Endodermal cell (in vitro differentiated cells): ENCODE results near the gene PPP1R16B. TPM values are rescaled to one million over a fixed set of nuclear protein-coding genes. Genes with fewer than 3 reads are reported as not detected.

Experiments
- DNase-seq: peaks from one replicate; pipeline ENCODE4 v3.0.0-alpha.2; 2017
- H3K27ac ChIP-seq: 2 replicates; pipeline ENCODE4 v1.5.1; 2013; ENCODE audit warnings: mild to moderate bottlenecking, low read depth, low read length, moderate library complexity
- H3K27me3 ChIP-seq: 2 replicates; pipeline ENCODE4 v1.6.1; 2013; ENCODE audit warnings: mild to moderate bottlenecking, low read length, moderate library complexity; ENCODE audit not compliant: insufficient read depth, control insufficient read depth, poor library complexity, severe bottlenecking
- H3K36me3 ChIP-seq: 2 replicates; pipeline ENCODE4 v1.7.0; 2013; ENCODE audit warnings: mild to moderate bottlenecking, low read length, moderate library complexity; ENCODE audit not compliant: control insufficient read depth, insufficient read depth
- H3K4me1 ChIP-seq: one replicate; pipeline ENCODE4 v1.7.0; 2013; ENCODE audit warnings: low read length; ENCODE audit not compliant: control insufficient read depth, insufficient read depth
- H3K4me3 ChIP-seq: 2 replicates; pipeline ENCODE4 v1.5.1; 2013; ENCODE audit warnings: mild to moderate bottlenecking, low read length, moderate library complexity
- H3K9ac ChIP-seq: 2 replicates; pipeline ENCODE4 v1.6.1; 2013; ENCODE audit warnings: mild to moderate bottlenecking, low read length, moderate library complexity; ENCODE audit not compliant: poor library complexity, severe bottlenecking; ENCODE audit errors: extremely low read depth
- H3K9me3 ChIP-seq: 2 replicates; pipeline ENCODE4 v1.6.1; 2013; ENCODE audit warnings: mild to moderate bottlenecking, low read length, moderate library complexity; ENCODE audit not compliant: control insufficient read depth
- H3K27ac Mint-ChIP-seq: 2 replicates; pipeline ENCODE4 v1.8.0; 2020; ENCODE audit warnings: mixed read lengths
- H3K27me3 Mint-ChIP-seq: 2 replicates; pipeline ENCODE4 v1.8.0; 2021; ENCODE audit warnings: mild to moderate bottlenecking, mixed read lengths; ENCODE audit not compliant: insufficient read depth
- H3K36me3 Mint-ChIP-seq: 2 replicates; pipeline ENCODE4 v1.8.0; 2020; ENCODE audit warnings: low read depth, mixed read lengths
- H3K4me1 Mint-ChIP-seq: 2 replicates; pipeline ENCODE4 v1.8.0; 2020; ENCODE audit warnings: mixed read lengths
- H3K4me3 Mint-ChIP-seq: 2 replicates; pipeline ENCODE4 v1.8.0; 2020; ENCODE audit warnings: mild to moderate bottlenecking, moderate library complexity, mixed read lengths
- H3K9me3 Mint-ChIP-seq: 2 replicates; pipeline ENCODE4 v1.8.0; 2020; ENCODE audit warnings: mild to moderate bottlenecking, mixed read lengths
- CTCF ChIP-seq: fragments of 200-600 bp; sonication (generic); conservative IDR thresholded peaks from 2 replicates; pipeline ENCODE4 v1.5.0; 2021; ENCODE audit warnings: antibody characterized with exemption, mild to moderate bottlenecking
- WGBS, 2 experiments: methylation state at CpG; one replicate each; pipeline versions ENCODE4 v1.1.5 to v1.1.7; 2013; ENCODE audit warnings: missing lambda C conversion rate in 2 of 2, mixed read lengths in 1 of 2; ENCODE audit not compliant: insufficient coverage in 1 of 2, insufficient read length in 1 of 2; 5-methylcytosine and 5-hydroxymethylcytosine counted together
- total RNA-seq, 2 donors: library from RNA; stranded (reverse); fragmentation: NEBNext Ultra II Directional in 1 of 2; extraction: Animal tissue kit (Norgen Biotek cat#: 25700) in 1 of 2; gene quantifications; 2 replicates in 1 of 2; 3 replicates in 1 of 2; pipeline ENCODE4 v1.2.1, GENCODE V29; 2021

PPP1R16B gene
- total RNA-seq, 2 donors from 2014 or later: 6.7 to 15.3 TPM

GRCh38 chr20:38926142-38926933 lies 120.8 kb downstream of the PPP1R16B start, which contains the start of gene FAM83D:
Gene FAM83D, plus strand, starts transcription at chr20:38926417. Its CDS starts 26 bp downstream, at chr20:38926443.
- Histone ChIP-seq H3K9me3 (no peaks in the 10 kb centered on the region), H3K36me3 (peaks cover 2% of the 10 kb centered on the region), H3K4me1 (no peaks in the 10 kb centered on the region), H3K27ac (peak within 1 kb of the TSS; percentile 35), H3K4me3 (peak within 1 kb of the TSS; percentile 84), H3K9ac (peak within 1 kb of the TSS; percentile 83), H3K27me3 (no peaks in the 10 kb centered on the region)
- peak; percentile 99 for DNase-seq
- Mint-ChIP-seq H3K4me3 (peak within 1 kb of the TSS; percentile 78), H3K27ac (peak within 1 kb of the TSS; percentile 61), H3K4me1 (peaks cover 11% of the 10 kb centered on the region), H3K36me3 (peaks cover 15% of the 10 kb centered on the region), H3K9me3 (no peaks in the 10 kb centered on the region), H3K27me3 (no peaks in the 10 kb centered on the region)
- 1 to 2% methylated on average over 13 to 95 of the region's 95 CpGs for WGBS, 2 experiments
- peak; percentile 91 for TF ChIP-seq CTCF

GRCh38 chr20:38926934-38927616 lies 121.6 kb downstream of the PPP1R16B start:
- H3K9ac ChIP-seq: peak overlapping the region; percentile 83
- Mint-ChIP-seq H3K27me3 (no peaks in the 10 kb centered on the region), H3K9me3 (no peaks in the 10 kb centered on the region), H3K4me3 (peak overlapping the region; percentile 78), H3K27ac (peak overlapping the region; percentile 48), H3K36me3 (peaks cover 15% of the 10 kb centered on the region), H3K4me1 (peaks cover 11% of the 10 kb centered on the region)
- no peaks in the 10 kb centered on the region for H3K27me3 ChIP-seq
- H3K9me3 ChIP-seq: no peaks in the 10 kb centered on the region
- WGBS, 2 experiments: 15% methylated on average over 19 to 27 of the region's 27 CpGs
- no peak overlapping the region for H3K27ac ChIP-seq
- H3K36me3 ChIP-seq: peaks cover 4% of the 10 kb centered on the region
- H3K4me3 ChIP-seq: peak overlapping the region; percentile 84
- no peak for DNase-seq
- TF ChIP-seq CTCF: no peak
- no peaks in the 10 kb centered on the region for H3K4me1 ChIP-seq

GRCh38 chr20:38927902-38928578 lies 122.5 kb downstream of the PPP1R16B start:
- Histone ChIP-seq H3K9me3 (no peaks in the 10 kb centered on the region), H3K9ac (no peak overlapping the region), H3K27ac (no peak overlapping the region), H3K27me3 (no peaks in the 10 kb centered on the region), H3K4me1 (no peaks in the 10 kb centered on the region), H3K4me3 (peak overlapping the region; percentile 84), H3K36me3 (peaks cover 4% of the 10 kb centered on the region)
- Mint-ChIP-seq H3K36me3 (peaks cover 15% of the 10 kb centered on the region), H3K27me3 (no peaks in the 10 kb centered on the region), H3K4me1 (peaks cover 15% of the 10 kb centered on the region), H3K27ac (no peak overlapping the region), H3K9me3 (no peaks in the 10 kb centered on the region), H3K4me3 (peak overlapping the region; percentile 78)
- no peak for TF ChIP-seq CTCF
- DNase-seq: no peak
- WGBS, 2 experiments: 91 to 100% methylated on average over 2 to 5 of the region's 5 CpGs
